Endometrial microvascular endothelial cells (primary cell): ENCODE results near the gene KBTBD7. TPM values are rescaled to one million over a fixed set of nuclear protein-coding genes. Genes with fewer than 3 reads are reported as not detected.

ENCODE experiments used
- in situ Hi-C: cut with HindIII; loops from 2 replicates; pipeline ENCODE4 v1.10.0; 2017; ENCODE audit warnings: low sequenced_read_pairs, low pct_unique_long_range_greater_than_20kb; ENCODE audit errors: inconsistent ontology term
- total RNA-seq: library from RNA; depleted of rRNA; stranded (reverse); fragments of >200 nt; gene quantifications from one replicate; pipeline ENCODE4 v1.2.3, GENCODE V29; 2015; ENCODE audit errors: inconsistent ontology term

The KBTBD7 gene
- total RNA-seq, 1 donor from 2014 or later: 1.5 TPM

- in situ Hi-C loops: no loop called here
Measured at GRCh38 chr13:41145136-41145908, 49.0 kb downstream of the KBTBD7 start.

- in situ Hi-C loops: no loop called here
Measured at GRCh38 chr13:41144576-41144975, 49.8 kb downstream of the KBTBD7 start.

Other genes starting within 250 kb of the KBTBD7 start
- gene ELF1, start 175.3 kb downstream of the KBTBD7 start, total RNA-seq: 61.0 TPM
- 7.2 TPM for gene WBP4, start 133.1 kb downstream of the KBTBD7 start, total RNA-seq
- gene KBTBD6, start 61.8 kb downstream of the KBTBD7 start, total RNA-seq: 8.8 TPM
- gene MTRF1, start 69.0 kb upstream of the KBTBD7 start, total RNA-seq: 10.7 TPM
- 11.5 TPM for gene NAA16, start 116.7 kb upstream of the KBTBD7 start, total RNA-seq